Fibroblast of skin of left quadriceps (primary cell): Measurements from ENCODE around the gene CDH16.

Source experiments
- DNase-seq, 2 experiments: peaks; one replicate each; pipeline ENCODE4 v3.0.0-alpha.2; 2013; ENCODE audit warnings: low read depth in 2 of 2

The CDH16 gene

GRCh38 chr16:66911801-66912200 is 6.9 kb downstream of the CDH16 start:
- no peak for DNase-seq

- DNase-seq: no peak
Measured at GRCh38 chr16:66911112-66911511, 7.6 kb downstream of the CDH16 start.

GRCh38 chr16:66910175-66910940 is 8.3 kb downstream of the CDH16 start:
- no peak for DNase-seq

- no peak for DNase-seq
Measured at GRCh38 chr16:66908762-66909559, 9.7 kb downstream of the CDH16 start.

GRCh38 chr16:66908116-66908515 is 10.6 kb downstream of the CDH16 start:
- DNase-seq: no peak

GRCh38 chr16:66906916-66907836 is 11.5 kb downstream of the CDH16 start:
- DNase-seq: no peak

- DNase-seq: no peak
Measured at GRCh38 chr16:66905633-66906539, 12.8 kb downstream of the CDH16 start.

GRCh38 chr16:66904846-66905632 is 13.6 kb downstream of the CDH16 start:
- no peak for DNase-seq

- no peak for DNase-seq
Measured at GRCh38 chr16:66904428-66904845, 14.2 kb downstream of the CDH16 start.

- DNase-seq: no peak
Measured at GRCh38 chr16:66903544-66904427, 14.9 kb downstream of the CDH16 start.

GRCh38 chr16:66902648-66903543 is 15.8 kb downstream of the CDH16 start:
- no peak for DNase-seq

- no peak for DNase-seq
Measured at GRCh38 chr16:66901626-66902025, 17.1 kb downstream of the CDH16 start.

GRCh38 chr16:66900721-66901441 is 17.8 kb downstream of the CDH16 start:
- DNase-seq: no peak

- DNase-seq: peak; percentile 34 to 45
Measured at GRCh38 chr16:66899945-66900710, 18.6 kb downstream of the CDH16 start.

- no peak for DNase-seq
Measured at GRCh38 chr16:66899310-66899944, 19.3 kb downstream of the CDH16 start.

- no peak for DNase-seq
Measured at GRCh38 chr16:66898933-66899309, 19.8 kb downstream of the CDH16 start.
